C4-2B (cell line): ENCODE results near the gene KCNQ1OT1.

Experiments used
- H3K27ac ChIP-seq: fragments of 450-650 bp; 2 replicates; pipeline ENCODE4 v1.5.1; 2017
- CTCF ChIP-seq: fragments of 450-650 bp; conservative IDR thresholded peaks from 2 replicates; pipeline ENCODE4 v1.5.1; 2017; ENCODE audit warnings: mild to moderate bottlenecking
- ZFX ChIP-seq: fragments of 450-650 bp; IDR thresholded peaks from 2 replicates; pipeline ENCODE4 v1.6.1; 2017

The KCNQ1OT1 gene

GRCh38 chr11:2592559-2593392, 107.0 kb downstream of the KCNQ1OT1 start:
- TF ChIP-seq ZFX (no peak), CTCF (no peak)
- no peak overlapping the region for H3K27ac ChIP-seq

GRCh38 chr11:2591805-2592204, 108.0 kb downstream of the KCNQ1OT1 start:
- no peak overlapping the region for H3K27ac ChIP-seq
- TF ChIP-seq CTCF: no peak
- TF ChIP-seq ZFX: no peak

GRCh38 chr11:2590965-2591754, 108.6 kb downstream of the KCNQ1OT1 start:
- no peak overlapping the region for H3K27ac ChIP-seq
- TF ChIP-seq ZFX (no peak), CTCF (no peak)

- H3K27ac ChIP-seq: no peak overlapping the region
- TF ChIP-seq ZFX (no peak), CTCF (no peak)
Measured at GRCh38 chr11:2590131-2590964, 109.4 kb downstream of the KCNQ1OT1 start.

GRCh38 chr11:2589538-2589934, 110.3 kb downstream of the KCNQ1OT1 start:
- no peak for TF ChIP-seq ZFX
- no peak for TF ChIP-seq CTCF

GRCh38 chr11:2588809-2589537, 110.8 kb downstream of the KCNQ1OT1 start:
- TF ChIP-seq CTCF (no peak), ZFX (no peak)
- H3K27ac ChIP-seq: no peak overlapping the region

More at GRCh38 chr11:2589538-2589934, 110.3 kb downstream of the KCNQ1OT1 start:
- no peak overlapping the region for H3K27ac ChIP-seq
